GM12874 (cell line): ENCODE measurements around the gene NOB1.

Experiments used
- TF ChIP-seq, protein P1 (sequence below): IDR thresholded peaks from 2 replicates; pipeline ENCODE4 v1.5.1; 2011; ENCODE audit warnings: low read depth, mild to moderate bottlenecking, control low read depth, low read length, moderate library complexity; ENCODE audit not compliant: insufficient read depth

The NOB1 gene

DNA sequence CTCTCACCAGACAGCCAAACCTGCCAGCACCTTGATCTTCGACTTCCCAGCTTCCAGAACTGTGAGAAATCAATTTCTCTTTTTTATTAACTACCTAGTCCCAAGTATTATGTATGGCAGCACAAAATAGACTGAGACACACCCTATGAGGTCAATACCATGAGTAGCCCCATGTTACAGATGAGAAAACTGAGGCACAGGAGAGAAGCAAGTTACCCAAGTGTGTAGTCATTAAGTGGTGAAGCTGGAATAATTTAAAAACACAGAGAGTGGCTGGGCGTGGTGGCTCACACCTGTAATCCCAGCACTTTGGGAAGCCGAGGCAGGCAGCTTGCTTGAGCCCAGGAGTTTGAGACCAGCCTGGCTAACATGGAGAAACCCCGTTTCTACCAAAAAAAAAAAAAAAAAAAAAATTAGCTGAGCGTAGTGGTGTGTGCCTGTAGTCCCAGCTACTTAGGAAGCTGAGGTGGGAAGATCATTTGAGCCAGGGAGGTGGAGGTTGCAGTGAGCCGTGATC lies 33.2 kb downstream of the NOB1 start:
- TF ChIP-seq, protein P1, sequence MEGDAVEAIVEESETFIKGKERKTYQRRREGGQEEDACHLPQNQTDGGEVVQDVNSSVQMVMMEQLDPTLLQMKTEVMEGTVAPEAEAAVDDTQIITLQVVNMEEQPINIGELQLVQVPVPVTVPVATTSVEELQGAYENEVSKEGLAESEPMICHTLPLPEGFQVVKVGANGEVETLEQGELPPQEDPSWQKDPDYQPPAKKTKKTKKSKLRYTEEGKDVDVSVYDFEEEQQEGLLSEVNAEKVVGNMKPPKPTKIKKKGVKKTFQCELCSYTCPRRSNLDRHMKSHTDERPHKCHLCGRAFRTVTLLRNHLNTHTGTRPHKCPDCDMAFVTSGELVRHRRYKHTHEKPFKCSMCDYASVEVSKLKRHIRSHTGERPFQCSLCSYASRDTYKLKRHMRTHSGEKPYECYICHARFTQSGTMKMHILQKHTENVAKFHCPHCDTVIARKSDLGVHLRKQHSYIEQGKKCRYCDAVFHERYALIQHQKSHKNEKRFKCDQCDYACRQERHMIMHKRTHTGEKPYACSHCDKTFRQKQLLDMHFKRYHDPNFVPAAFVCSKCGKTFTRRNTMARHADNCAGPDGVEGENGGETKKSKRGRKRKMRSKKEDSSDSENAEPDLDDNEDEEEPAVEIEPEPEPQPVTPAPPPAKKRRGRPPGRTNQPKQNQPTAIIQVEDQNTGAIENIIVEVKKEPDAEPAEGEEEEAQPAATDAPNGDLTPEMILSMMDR: no peak

GRCh38 chr16:69720822-69721430 lies 33.8 kb downstream of the NOB1 start:
- TF ChIP-seq, protein P1: no peak

DNA sequence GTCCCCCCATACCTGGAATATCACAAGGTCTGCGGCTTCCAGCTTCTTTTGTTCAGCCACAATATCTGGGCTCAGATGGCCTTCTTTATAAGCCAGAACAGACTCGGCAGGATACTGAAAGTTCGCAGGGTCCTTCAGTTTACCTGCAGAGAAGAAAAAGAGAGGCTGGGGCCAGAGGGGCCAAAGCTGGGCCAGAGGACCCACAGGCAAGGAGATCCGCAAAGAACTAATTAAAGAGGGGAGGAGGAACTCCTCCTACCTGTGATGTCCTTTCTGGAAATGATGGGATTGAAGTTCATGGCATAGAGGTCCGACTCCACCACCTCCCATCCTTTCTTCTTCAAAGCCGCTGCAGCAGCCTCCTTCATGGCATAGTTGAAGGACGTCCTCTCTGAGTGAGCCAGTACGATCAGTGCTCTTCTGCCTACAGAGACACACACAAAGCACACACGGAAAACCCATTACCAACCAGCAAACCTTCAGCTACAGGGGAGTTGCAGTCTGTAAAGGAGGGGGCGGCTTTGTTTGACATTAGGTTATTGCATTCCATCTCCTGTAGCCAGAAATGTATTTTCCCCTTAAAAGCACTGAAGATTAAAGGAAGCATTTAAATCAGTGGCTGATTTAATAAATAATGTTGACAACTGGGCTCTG lies 36.5 kb downstream of the NOB1 start:
- TF ChIP-seq, protein P1: no peak

DNA sequence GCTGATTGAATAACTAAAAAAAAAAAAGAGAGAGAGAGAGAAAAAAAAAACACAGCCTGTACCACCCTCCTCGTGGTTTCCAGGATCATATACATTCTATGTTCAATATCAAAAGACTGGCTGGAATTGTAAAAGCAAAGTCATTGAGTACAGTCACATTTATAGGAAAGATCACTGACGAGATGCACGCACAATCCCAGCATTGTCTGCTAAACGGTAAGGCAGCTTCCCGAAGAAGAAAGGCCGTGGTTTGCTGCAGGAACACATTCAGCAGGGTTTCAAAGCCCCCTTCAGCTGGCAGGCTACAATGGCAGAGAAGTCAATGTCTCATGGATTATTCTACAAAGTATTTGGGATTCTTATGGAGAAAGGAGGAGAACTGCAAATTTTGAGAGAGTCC lies 37.7 kb downstream of the NOB1 start:
- TF ChIP-seq, protein P1: no peak

- TF ChIP-seq, protein P1: no peak
Measured at GRCh38 chr16:69712914-69713581, 41.7 kb downstream of the NOB1 start.

DNA sequence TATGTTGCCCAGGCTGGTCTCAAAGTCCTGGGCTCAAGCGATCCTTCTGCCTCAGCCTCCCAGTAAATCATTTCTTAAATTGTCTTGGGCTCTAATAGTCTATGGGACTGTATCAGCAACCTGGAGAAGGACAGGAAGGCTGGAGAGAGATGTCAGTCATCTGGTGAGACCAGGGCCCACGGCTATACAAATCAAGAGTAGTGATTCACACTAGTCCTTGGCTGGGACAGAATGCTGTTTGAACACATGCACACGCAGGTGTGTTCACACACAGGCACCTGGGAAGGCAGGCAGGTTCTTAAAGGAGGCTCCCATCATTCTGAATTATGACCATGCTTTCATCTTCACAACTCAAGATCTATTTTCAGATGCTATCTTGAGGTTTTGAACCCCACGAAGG lies 42.4 kb downstream of the NOB1 start:
- TF ChIP-seq, protein P1: no peak

DNA sequence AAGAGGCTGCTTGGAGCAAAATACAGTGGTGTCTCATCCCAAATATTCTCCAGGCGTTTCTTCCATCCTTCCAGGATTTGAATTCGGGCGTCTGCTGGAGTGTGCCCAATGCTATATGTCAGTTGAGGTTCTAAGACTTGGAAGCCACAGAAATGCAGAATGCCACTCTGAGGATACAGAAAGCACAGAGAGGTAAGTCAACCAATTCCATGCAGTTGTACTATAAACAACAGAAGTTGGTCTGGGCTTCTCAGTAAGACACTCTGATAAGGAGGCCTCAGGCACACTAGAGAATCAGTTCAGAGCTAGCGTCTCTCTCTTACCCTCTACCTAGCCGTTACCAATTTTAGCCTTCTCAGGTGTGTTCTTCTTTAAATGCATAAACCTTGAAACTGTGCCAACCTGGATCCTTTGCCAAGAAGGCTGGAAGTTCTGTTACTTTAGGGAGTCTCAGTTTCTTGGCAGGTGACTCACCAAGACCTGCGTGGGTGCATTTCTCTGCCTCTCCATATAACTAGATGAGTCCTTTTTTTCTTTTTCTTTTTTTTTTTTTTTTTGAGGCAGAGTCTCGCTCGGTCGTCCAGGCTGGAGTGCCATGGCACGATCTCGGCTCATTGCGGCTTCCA lies 43.5 kb downstream of the NOB1 start:
- TF ChIP-seq, protein P1: no peak
